SU-DHL-6 (cell line): ENCODE results near the gene DDX59.
A peak's percentile ranks its signal among the peaks of the same experiment; 100 is the strongest.

Experiments
- H2AFZ ChIP-seq: fragments of 200-600 bp; sonication (generic); 2 replicates; pipeline ENCODE4 v1.6.1; 2014; ENCODE audit warnings: low read depth, mild to moderate bottlenecking, moderate library complexity, mixed read lengths, antibody characterized with exemption, low read length; ENCODE audit not compliant: severe bottlenecking
- H3F3A ChIP-seq: fragments of 200-600 bp; shearing (Covaris generic); 2 replicates; pipeline ENCODE4 v1.6.0; 2016; ENCODE audit warnings: antibody characterized with exemption, mild to moderate bottlenecking; ENCODE audit not compliant: insufficient read depth
- H3K27ac ChIP-seq: fragments of 200-600 bp; sonication (generic); 2 replicates; pipeline ENCODE4 v1.5.1; 2016; ENCODE audit warnings: low read depth, mild to moderate bottlenecking, low read length, moderate library complexity, mixed read lengths
- H3K27me3 ChIP-seq: fragments of 200-600 bp; sonication (generic), shearing (Covaris generic); 2 replicates; pipeline ENCODE4 v1.6.0; 2014; ENCODE audit warnings: mild to moderate bottlenecking, low read length
- H3K36me3 ChIP-seq: fragments of 200-600 bp; sonication (generic); 2 replicates; pipeline ENCODE4 v1.6.1; 2014; ENCODE audit warnings: mild to moderate bottlenecking, low read length, mixed read lengths
- H3K4me2 ChIP-seq: fragments of 300-600, 200-600 bp; shearing (Covaris generic), sonication (generic); 2 replicates; pipeline ENCODE4 v1.6.0; 2014; ENCODE audit warnings: low read length, low read depth, mild to moderate bottlenecking; ENCODE audit not compliant: poor library complexity, severe bottlenecking
- H3K4me3 ChIP-seq: fragments of 200-600 bp; sonication (generic); 2 replicates; pipeline ENCODE4 v1.5.1; 2014; ENCODE audit warnings: antibody characterized with exemption, low read length, mild to moderate bottlenecking, mixed read lengths; ENCODE audit not compliant: insufficient read depth, poor library complexity, severe bottlenecking
- H3K79me2 ChIP-seq: fragments of 200-600 bp; sonication (generic); 2 replicates; pipeline ENCODE4 v1.6.1; 2014; ENCODE audit warnings: mild to moderate bottlenecking, low read length, moderate library complexity; ENCODE audit not compliant: insufficient read depth
- H3K9ac ChIP-seq: fragments of 200-600 bp; sonication (generic); 2 replicates; pipeline ENCODE4 v1.7.0; 2014; ENCODE audit warnings: mild to moderate bottlenecking, low read length
- H3K9me2 ChIP-seq: fragments of 200-600 bp; sonication (generic); replicated peaks from 2 replicates; pipeline ENCODE4 v1.6.1; 2014; ENCODE audit warnings: low read length; ENCODE audit not compliant: insufficient read depth
- H3K9me3 ChIP-seq: fragments of 200-600 bp; sonication (generic); 2 replicates; pipeline ENCODE4 v1.6.1; 2014; ENCODE audit warnings: low read length, mixed read lengths; ENCODE audit not compliant: insufficient read depth
- H4K20me1 ChIP-seq: fragments of 200-600 bp; sonication (generic); 2 replicates; pipeline ENCODE4 v1.6.1; 2014; ENCODE audit warnings: low read depth, mild to moderate bottlenecking, antibody characterized with exemption, low read length, moderate library complexity, mixed read lengths
- CTCF ChIP-seq: fragments of 200-600 bp; sonication (generic); IDR thresholded peaks from one replicate; pipeline ENCODE4 v1.5.1; 2017; ENCODE audit warnings: antibody characterized with exemption, mild to moderate bottlenecking, low read length, moderate library complexity; ENCODE audit not compliant: insufficient read depth, poor library complexity, severe bottlenecking
- EZH2phosphoT487 ChIP-seq: fragments of 200-600 bp; sonication (generic), shearing (Covaris generic); conservative IDR thresholded peaks from 2 replicates; pipeline ENCODE4 v1.6.1; 2018; ENCODE audit warnings: mild to moderate bottlenecking, antibody characterized with exemption, low read length, moderate library complexity, mixed read lengths

Gene DDX59

DNA sequence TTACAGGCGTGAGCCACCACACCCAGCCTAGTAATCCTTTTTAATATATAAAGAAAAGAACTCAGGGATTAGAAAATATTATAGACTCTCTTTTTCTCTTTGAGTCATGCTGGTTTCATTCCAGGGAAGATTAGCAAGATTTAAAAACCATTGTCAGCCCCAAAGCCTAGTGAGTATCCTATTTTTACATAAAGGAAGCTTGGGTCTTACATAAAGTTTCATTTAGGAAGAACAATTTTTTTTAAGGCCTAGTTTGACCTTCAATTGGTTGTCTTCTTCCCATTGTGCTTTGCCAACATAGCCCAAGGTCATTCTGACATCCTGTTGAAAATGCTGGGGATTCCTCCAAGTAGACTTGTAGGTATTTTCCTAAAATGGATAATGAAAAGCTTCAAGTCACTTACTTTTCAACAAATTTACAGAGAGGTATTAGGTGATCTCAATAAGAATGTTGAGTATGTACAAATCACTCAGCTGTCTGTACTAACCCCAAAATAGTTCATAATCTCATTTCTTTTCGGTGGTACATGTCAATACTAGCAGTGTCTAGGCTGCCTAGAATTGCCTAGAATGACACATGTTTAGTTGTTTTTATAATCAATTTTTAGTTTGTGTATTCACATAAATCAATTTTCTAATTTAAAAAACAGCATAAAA lies 44.9 kb downstream of the DDX59 start:
- Histone ChIP-seq H4K20me1 (no peaks in the 10 kb centered on the region; the same call in 1 of the 2 replicates), H3K9me3 (no peaks in the 10 kb centered on the region), H3K27me3 (no peaks in the 10 kb centered on the region), H3K79me2 (peaks cover 6% of the 10 kb centered on the region), H3K36me3 (no peaks in the 10 kb centered on the region), H3K27ac (no peak overlapping the region), H3K4me3 (no peak overlapping the region), H3K4me2 (no peak overlapping the region), H3F3A (peaks cover 5% of the 10 kb centered on the region), H3K9me2 (no peaks in the 10 kb centered on the region), H2AFZ (no peak overlapping the region), H3K9ac (no peak overlapping the region)
- TF ChIP-seq EZH2phosphoT487 = no peak
- TF ChIP-seq CTCF = no peak

GRCh38 chr1:200620273-200621131 lies 49.2 kb downstream of the DDX59 start, which contains the start of gene KIF14:
TSS of gene KIF14 (minus strand) at chr1:200620751. CDS start at chr1:200618723, 2,028 bp downstream.
- H3K79me2 ChIP-seq = peaks cover 11% of the 10 kb centered on the region
- H3K27me3 ChIP-seq = no peaks in the 10 kb centered on the region
- H3K9me3 ChIP-seq = no peaks in the 10 kb centered on the region
- peaks cover 5% of the 10 kb centered on the region; the same call in 1 of the 2 replicates for H3K36me3 ChIP-seq
- no peaks in the 10 kb centered on the region for H4K20me1 ChIP-seq
- H3K27ac ChIP-seq = peak within 1 kb of the TSS; percentile 77
- TF ChIP-seq EZH2phosphoT487 (no peak), CTCF (no peak)
- H3K4me3 ChIP-seq = peak within 1 kb of the TSS; percentile 91
- peak within 1 kb of the TSS; percentile 99 for H2AFZ ChIP-seq
- H3K9ac ChIP-seq = peak within 1 kb of the TSS; percentile 79
- no peaks in the 10 kb centered on the region for H3K9me2 ChIP-seq
- H3K4me2 ChIP-seq = peak within 1 kb of the TSS; percentile 100
- H3F3A ChIP-seq = peaks cover 5% of the 10 kb centered on the region

GRCh38 chr1:200619894-200620272 lies 49.8 kb downstream of the DDX59 start:
- no peaks in the 10 kb centered on the region for H3K9me3 ChIP-seq
- H3K9me2 ChIP-seq = no peaks in the 10 kb centered on the region
- peak overlapping the region; percentile 37 for H3K27ac ChIP-seq
- H3K4me3 ChIP-seq = peak overlapping the region; percentile 91
- H3K4me2 ChIP-seq = peak overlapping the region; percentile 100
- H3K27me3 ChIP-seq = no peaks in the 10 kb centered on the region
- peaks cover 11% of the 10 kb centered on the region for H3K79me2 ChIP-seq
- peak overlapping the region; percentile 79 for H3K9ac ChIP-seq
- H2AFZ ChIP-seq = peak overlapping the region; percentile 99
- no peaks in the 10 kb centered on the region for H4K20me1 ChIP-seq
- peaks cover 5% of the 10 kb centered on the region; the same call in 1 of the 2 replicates for H3K36me3 ChIP-seq
- TF ChIP-seq CTCF (no peak), EZH2phosphoT487 (no peak)
- H3F3A ChIP-seq = peaks cover 5% of the 10 kb centered on the region
